HT1080 (cell line): Measurements from ENCODE around the gene TIGD3. TPM values are rescaled to one million over a fixed set of nuclear protein-coding genes. Genes with fewer than 3 reads are reported as not detected.

Experiments
- DNase-seq: peaks from one replicate; pipeline ENCODE4 v3.0.0-alpha.2; 2015; ENCODE audit warnings: low read depth
- total RNA-seq: library from RNA; depleted of rRNA; stranded (reverse); fragments of >200 nt; shearing (Covaris generic); gene quantifications from 2 replicates; pipeline ENCODE4 v1.2.3, GENCODE V29; 2014; rRNA removed

Gene TIGD3
- total RNA-seq, 1 experiment from 2014 or later, result 0.51 TPM

DNA sequence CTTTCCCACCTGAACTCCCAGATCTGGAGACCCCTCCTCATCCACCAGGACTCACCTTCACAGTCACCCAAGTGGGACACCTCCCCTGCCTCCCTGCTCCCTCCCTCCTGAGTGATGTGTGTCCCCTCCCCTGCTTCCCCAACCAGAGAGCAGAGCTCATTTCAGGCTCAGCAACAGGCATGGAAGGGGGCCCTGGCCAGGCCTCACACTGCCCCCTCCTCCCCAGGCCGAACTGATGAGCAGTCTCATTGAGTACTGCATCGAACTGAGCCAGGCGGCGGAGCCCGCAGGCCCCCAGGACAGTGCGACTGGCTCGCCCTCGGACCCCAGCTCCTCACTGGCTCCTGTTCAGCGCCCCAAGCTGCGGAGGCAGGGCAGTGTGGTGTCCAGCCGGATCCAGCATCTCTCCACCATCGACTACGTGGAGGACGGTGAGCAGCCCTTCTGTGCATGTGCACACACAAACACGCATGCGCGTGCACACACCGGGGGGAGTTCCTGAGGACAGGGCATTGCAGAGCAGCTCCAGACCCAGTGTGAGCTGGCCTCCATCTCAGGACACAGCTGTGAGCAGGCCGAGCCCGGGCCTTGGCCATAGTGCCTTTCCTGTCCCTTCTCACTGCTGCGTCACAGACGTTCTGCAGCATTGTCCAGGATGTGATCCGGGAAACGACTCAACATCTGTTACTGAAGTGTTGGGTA is 50.2 kb downstream of the TIGD3 start:
- no peak for DNase-seq

Other genes starting within 250 kb of the TIGD3 start
- 4.8 and 5.5 TPM in 2 replicates for gene TM7SF2, start 242.9 kb upstream of the TIGD3 start, total RNA-seq
- 42.9 and 43.6 TPM in 2 replicates for gene ZNHIT2, start 237.1 kb upstream of the TIGD3 start, total RNA-seq
- gene FAU, start 232.6 kb upstream of the TIGD3 start, total RNA-seq, result 410 and 898 TPM in 2 replicates
- 100 and 124 TPM in 2 replicates for gene MRPL49, start 232.4 kb upstream of the TIGD3 start, total RNA-seq
- gene SYVN1, start 220.2 kb upstream of the TIGD3 start, total RNA-seq, result 10.1 and 11.2 TPM in 2 replicates
- gene SPDYC, start 184.5 kb upstream of the TIGD3 start, total RNA-seq, result not detected in 2 replicates
- gene CAPN1, start 172.8 kb upstream of the TIGD3 start, total RNA-seq, result 90.6 and 105 TPM in 2 replicates
- gene POLA2, start 92.8 kb upstream of the TIGD3 start, total RNA-seq, result 21.4 and 24.2 TPM in 2 replicates
- gene CDC42EP2, start 39.9 kb upstream of the TIGD3 start, total RNA-seq, result 35.3 and 42.7 TPM in 2 replicates
- 43.7 and 50.8 TPM in 2 replicates for gene DPF2, start 20.9 kb upstream of the TIGD3 start, total RNA-seq
- gene SLC25A45, start 27.9 kb downstream of the TIGD3 start, total RNA-seq, result 1.4 and 1.9 TPM in 2 replicates
- 26.4 and 32.1 TPM in 2 replicates for gene FRMD8, start 31.9 kb downstream of the TIGD3 start, total RNA-seq
- gene NEAT1, start 68.0 kb downstream of the TIGD3 start, total RNA-seq, result 7.9 and 12.9 TPM in 2 replicates
- 433 and 571 TPM in 2 replicates for gene MALAT1, start 144.3 kb downstream of the TIGD3 start, total RNA-seq
- 66.6 and 67.0 TPM in 2 replicates for gene SCYL1, start 170.3 kb downstream of the TIGD3 start, total RNA-seq
- gene LTBP3, start 203.6 kb downstream of the TIGD3 start, total RNA-seq, result 6.2 and 6.5 TPM in 2 replicates
- 137 and 145 TPM in 2 replicates for gene ZNRD2, start 215.7 kb downstream of the TIGD3 start, total RNA-seq
- gene FAM89B, start 217.8 kb downstream of the TIGD3 start, total RNA-seq, result 34.6 and 45.1 TPM in 2 replicates
- 65.5 and 74.4 TPM in 2 replicates for gene EHBP1L1, start 221.3 kb downstream of the TIGD3 start, total RNA-seq
- gene KCNK7, start 241.0 kb downstream of the TIGD3 start, total RNA-seq, result not detected in 2 replicates